Activated naive CD8-positive, alpha-beta T cell treated with anti-CD3 and anti-CD28 coated beads, Interleukin-2, amount 10 ng/mL, durations not matched to agents 7 days and 5 days (primary cell): Measurements from ENCODE around the gene PHLDB2. TPM values are rescaled to one million over a fixed set of nuclear protein-coding genes. Genes with fewer than 3 reads are reported as not detected.
"Not testable (repeated sequence)": the region's sequence is repeated elsewhere in the genome, so short reads cannot be mapped to it uniquely, and the experiment has no call there.

Experiments used
- ATAC-seq: fragments of 150-1000 bp; cut with Tn5 transposase; one replicate; pipeline ENCODE4 v1.10.0; 2021; ENCODE audit warnings: low read depth, moderate library complexity
- POLR2A ChIA-PET: fragments of 350-600 bp; sonication (Branson Sonifier 250); formaldehyde crosslinking; loops from one replicate; lab custom pipeline; 2021; ENCODE audit warnings: antibody characterized with exemption; lab: Charles Lee
- DNase-seq: peaks from one replicate; pipeline ENCODE4 v3.0.0; 2021
- H3K27ac Mint-ChIP-seq: one replicate; pipeline ENCODE4 v1.8.0; 2022; ENCODE audit warnings: mild to moderate bottlenecking, mixed read lengths
- H3K27me3 Mint-ChIP-seq: one replicate; pipeline ENCODE4 v1.8.0; 2022; ENCODE audit warnings: mild to moderate bottlenecking, moderate library complexity, mixed read lengths
- H3K36me3 Mint-ChIP-seq: one replicate; pipeline ENCODE4 v1.8.0; 2021; ENCODE audit warnings: mild to moderate bottlenecking, mixed read lengths
- H3K4me1 Mint-ChIP-seq: one replicate; pipeline ENCODE4 v1.8.0; 2021; ENCODE audit warnings: mixed read lengths
- H3K4me3 Mint-ChIP-seq: one replicate; pipeline ENCODE4 v1.8.0; 2022; ENCODE audit warnings: mild to moderate bottlenecking, moderate library complexity, mixed read lengths
- H3K9me3 Mint-ChIP-seq: one replicate; pipeline ENCODE4 v1.8.0; 2021; ENCODE audit warnings: mixed read lengths
- total RNA-seq, 2 experiments: library from RNA; stranded (reverse); gene quantifications; one replicate each; pipeline ENCODE4 v1.2.3, GENCODE V29; 2021

The PHLDB2 gene
- total RNA-seq: 1 to 10 TPM; 5.1 TPM

- Mint-ChIP-seq H3K4me1 (peaks cover 11% of the 10 kb centered on the region), H3K27me3 (peaks cover 34% of the 10 kb centered on the region), H3K36me3 (no peaks in the 10 kb centered on the region), H3K9me3 (no peaks in the 10 kb centered on the region), H3K27ac (peak within 1 kb of the TSS; percentile 83), H3K4me3 (peak within 1 kb of the TSS; percentile 96)
- POLR2A ChIA-PET: interaction anchor here (0.5 to 1.4 kb wide), 5 partner anchors 120 to 165 kb away, joined by 3 to 7 read pairs (median 3); partner anchors contain the start of gene ABHD10
- DNase-seq (peak; percentile 63), ATAC-seq (peak; percentile 68)
Measured at GRCh38 chr3:111859061-111859973, at the start of gene PHLDB2. TSS of gene PHLDB2 (plus strand) at chr3:111859265. CDS start at chr3:111884078, 24,813 bp downstream.

- H3K9me3 Mint-ChIP-seq: peaks cover 7% of the 10 kb centered on the region
- H3K36me3 Mint-ChIP-seq: peaks cover 3% of the 10 kb centered on the region
- ATAC-seq (no peak), DNase-seq (no peak)
- POLR2A ChIA-PET: no interaction called here
- no peak overlapping the region for H3K27ac Mint-ChIP-seq
- H3K4me3 Mint-ChIP-seq: no peak overlapping the region
- peaks cover 9% of the 10 kb centered on the region for H3K27me3 Mint-ChIP-seq
- no peaks in the 10 kb centered on the region for H3K4me1 Mint-ChIP-seq
Measured at GRCh38 chr3:111810909-111811308, 48.2 kb upstream of the PHLDB2 start.

GRCh38 chr3:111811811-111812210 lies 47.3 kb upstream of the PHLDB2 start:
- no peaks in the 10 kb centered on the region for H3K4me1 Mint-ChIP-seq
- H3K36me3 Mint-ChIP-seq: peaks cover 3% of the 10 kb centered on the region
- POLR2A ChIA-PET: no interaction called here
- H3K4me3 Mint-ChIP-seq: no peak overlapping the region
- H3K9me3 Mint-ChIP-seq: peaks cover 10% of the 10 kb centered on the region
- ATAC-seq: no peak
- DNase-seq: no peak
- H3K27ac Mint-ChIP-seq: no peak overlapping the region
- peaks cover 4% of the 10 kb centered on the region for H3K27me3 Mint-ChIP-seq

- POLR2A ChIA-PET: no interaction called here
- DNase-seq: no peak
- H3K4me3 Mint-ChIP-seq: no peak overlapping the region
- no peaks in the 10 kb centered on the region for H3K4me1 Mint-ChIP-seq
- no peak for ATAC-seq
- H3K27me3 Mint-ChIP-seq: peaks cover 4% of the 10 kb centered on the region
- H3K27ac Mint-ChIP-seq: no peak overlapping the region
- peaks cover 3% of the 10 kb centered on the region for H3K36me3 Mint-ChIP-seq
- peaks cover 10% of the 10 kb centered on the region for H3K9me3 Mint-ChIP-seq
Measured at GRCh38 chr3:111812701-111813100, 46.4 kb upstream of the PHLDB2 start.

- peaks cover 4% of the 10 kb centered on the region for H3K27me3 Mint-ChIP-seq
Measured at GRCh38 chr3:111813441-111813840, 45.6 kb upstream of the PHLDB2 start.

GRCh38 chr3:111813979-111814378 lies 45.1 kb upstream of the PHLDB2 start:
- POLR2A ChIA-PET: no interaction called here
- H3K4me1 Mint-ChIP-seq: no peaks in the 10 kb centered on the region

More at GRCh38 chr3:111813441-111813840, 45.6 kb upstream of the PHLDB2 start:
- Mint-ChIP-seq H3K27ac (no peak overlapping the region), H3K4me1 (no peaks in the 10 kb centered on the region), H3K4me3 (no peak overlapping the region), H3K9me3 (peaks cover 11% of the 10 kb centered on the region), H3K36me3 (peaks cover 3% of the 10 kb centered on the region)
- ATAC-seq (no peak), DNase-seq (no peak)
- POLR2A ChIA-PET: no interaction called here

GRCh38 chr3:111816771-111817170 lies 42.3 kb upstream of the PHLDB2 start:
- DNase-seq, POLR2A ChIA-PET, H3K27me3 Mint-ChIP-seq, H3K4me1 Mint-ChIP-seq, H3K36me3 Mint-ChIP-seq, H3K4me3 Mint-ChIP-seq, H3K27ac Mint-ChIP-seq, ATAC-seq: not testable (repeated sequence)
- H3K9me3 Mint-ChIP-seq: peaks cover 24% of the 10 kb centered on the region

More at GRCh38 chr3:111813979-111814378, 45.1 kb upstream of the PHLDB2 start:
- Mint-ChIP-seq H3K9me3 (peaks cover 15% of the 10 kb centered on the region), H3K4me3 (no peak overlapping the region), H3K27ac (no peak overlapping the region), H3K27me3 (peaks cover 6% of the 10 kb centered on the region), H3K36me3 (peaks cover 3% of the 10 kb centered on the region)
- ATAC-seq (no peak), DNase-seq (no peak)

GRCh38 chr3:111819927-111820326 lies 39.1 kb upstream of the PHLDB2 start:
- Mint-ChIP-seq H3K4me3 (no peak overlapping the region), H3K4me1 (no peaks in the 10 kb centered on the region), H3K27ac (no peak overlapping the region), H3K9me3 (peaks cover 23% of the 10 kb centered on the region), H3K27me3 (peaks cover 5% of the 10 kb centered on the region), H3K36me3 (peaks cover 3% of the 10 kb centered on the region)
- POLR2A ChIA-PET: no interaction called here
- ATAC-seq (no peak), DNase-seq (no peak)

- H3K36me3 Mint-ChIP-seq: no peaks in the 10 kb centered on the region
- no peak overlapping the region for H3K27ac Mint-ChIP-seq
- H3K27me3 Mint-ChIP-seq: peaks cover 2% of the 10 kb centered on the region
- POLR2A ChIA-PET: no interaction called here
- H3K9me3 Mint-ChIP-seq: peaks cover 16% of the 10 kb centered on the region
- H3K4me1 Mint-ChIP-seq: no peaks in the 10 kb centered on the region
- H3K4me3 Mint-ChIP-seq: no peak overlapping the region
- DNase-seq (no peak), ATAC-seq (no peak)
Measured at GRCh38 chr3:111820651-111821050, 38.4 kb upstream of the PHLDB2 start.

- no peaks in the 10 kb centered on the region for H3K36me3 Mint-ChIP-seq
- no peak overlapping the region for H3K4me3 Mint-ChIP-seq
- peaks cover 14% of the 10 kb centered on the region for H3K9me3 Mint-ChIP-seq
- POLR2A ChIA-PET: no interaction called here
- no peak overlapping the region for H3K27ac Mint-ChIP-seq
- DNase-seq: no peak
- H3K27me3 Mint-ChIP-seq: peaks cover 2% of the 10 kb centered on the region
- no peak for ATAC-seq
- peaks cover 4% of the 10 kb centered on the region for H3K4me1 Mint-ChIP-seq
Measured at GRCh38 chr3:111821891-111822290, 37.2 kb upstream of the PHLDB2 start.

- no peak overlapping the region for H3K4me3 Mint-ChIP-seq
- peaks cover 14% of the 10 kb centered on the region for H3K9me3 Mint-ChIP-seq
- ATAC-seq (no peak), DNase-seq (no peak)
- H3K27ac Mint-ChIP-seq: no peak overlapping the region
- H3K4me1 Mint-ChIP-seq: peaks cover 7% of the 10 kb centered on the region
- POLR2A ChIA-PET: no interaction called here
- peaks cover 2% of the 10 kb centered on the region for H3K27me3 Mint-ChIP-seq
- H3K36me3 Mint-ChIP-seq: no peaks in the 10 kb centered on the region
Measured at GRCh38 chr3:111822804-111823203, 36.3 kb upstream of the PHLDB2 start.

- POLR2A ChIA-PET: no interaction called here
- DNase-seq (no peak), ATAC-seq (no peak)
- Mint-ChIP-seq H3K27me3 (peaks cover 2% of the 10 kb centered on the region), H3K9me3 (peaks cover 13% of the 10 kb centered on the region), H3K4me3 (no peak overlapping the region), H3K4me1 (peaks cover 7% of the 10 kb centered on the region), H3K27ac (no peak overlapping the region), H3K36me3 (no peaks in the 10 kb centered on the region)
Measured at GRCh38 chr3:111823341-111823855, 35.7 kb upstream of the PHLDB2 start.

- DNase-seq (no peak), ATAC-seq (no peak)
- Mint-ChIP-seq H3K36me3 (no peaks in the 10 kb centered on the region), H3K27me3 (no peaks in the 10 kb centered on the region), H3K9me3 (peaks cover 6% of the 10 kb centered on the region), H3K4me1 (peaks cover 7% of the 10 kb centered on the region), H3K27ac (no peak overlapping the region), H3K4me3 (no peak overlapping the region)
- POLR2A ChIA-PET: no interaction called here
Measured at GRCh38 chr3:111824351-111824750, 34.7 kb upstream of the PHLDB2 start.

- Mint-ChIP-seq H3K36me3 (no peaks in the 10 kb centered on the region), H3K27me3 (no peaks in the 10 kb centered on the region), H3K9me3 (no peaks in the 10 kb centered on the region), H3K4me1 (peaks cover 13% of the 10 kb centered on the region), H3K4me3 (no peak overlapping the region), H3K27ac (no peak overlapping the region)
- ATAC-seq (no peak), DNase-seq (no peak)
- POLR2A ChIA-PET: no interaction called here
Measured at GRCh38 chr3:111827871-111828270, 31.2 kb upstream of the PHLDB2 start.
